Stimulated activated CD8-positive, alpha-beta memory T cell treated with anti-CD3 and anti-CD28 coated beads, Interleukin-12 subunit alpha, Interleukin-12 subunit beta, amount 100 ng/mL, for 24 hours (primary cell): ENCODE data around the gene TSPAN10.

Source experiments
- DNase-seq: peaks from one replicate; pipeline ENCODE4 v3.0.0-alpha.2; 2020; ENCODE audit errors: extremely low read depth

Gene TSPAN10

DNA sequence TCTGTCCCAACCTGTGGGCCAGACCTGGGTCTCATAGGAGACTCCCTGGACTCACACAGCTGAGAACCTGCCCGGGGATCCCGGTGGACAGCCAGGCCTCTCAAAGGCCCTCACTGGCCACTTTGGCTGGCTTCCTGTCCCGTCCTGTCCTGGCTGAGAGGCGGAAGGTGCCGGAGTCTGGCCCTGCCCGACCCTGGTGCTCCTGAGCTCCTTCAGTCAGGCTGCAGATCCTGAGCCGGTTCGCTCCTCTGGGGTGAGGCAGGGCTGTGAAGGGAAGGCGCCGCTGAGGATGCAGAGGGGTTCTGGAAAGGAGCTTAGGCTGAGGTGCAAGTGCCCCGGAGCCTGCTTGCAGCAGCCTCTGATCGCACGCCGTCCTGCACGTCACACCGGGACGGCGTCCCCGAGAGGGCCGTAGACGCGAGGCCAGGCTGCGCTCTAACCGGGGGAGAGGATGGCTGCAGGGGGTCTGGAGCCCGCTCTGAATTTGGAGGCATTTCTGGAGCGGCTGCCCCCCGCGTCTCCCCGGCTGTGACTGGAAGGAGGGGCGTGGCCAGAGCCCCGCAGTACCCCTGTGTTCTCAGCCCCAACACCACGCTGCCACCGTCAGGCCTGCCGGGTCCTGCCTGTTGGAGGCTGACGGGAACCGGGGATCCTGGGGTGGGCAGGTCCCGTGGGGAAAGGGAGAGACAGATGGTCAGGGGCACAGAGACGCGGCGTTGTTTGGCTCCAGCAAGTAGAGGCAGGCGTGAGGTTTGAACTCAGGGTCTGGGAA lies 51.0 kb downstream of the TSPAN10 start:
- DNase-seq = no peak

- DNase-seq = no peak
Measured at GRCh38 chr17:81688616-81689015, 51.6 kb downstream of the TSPAN10 start.

DNA sequence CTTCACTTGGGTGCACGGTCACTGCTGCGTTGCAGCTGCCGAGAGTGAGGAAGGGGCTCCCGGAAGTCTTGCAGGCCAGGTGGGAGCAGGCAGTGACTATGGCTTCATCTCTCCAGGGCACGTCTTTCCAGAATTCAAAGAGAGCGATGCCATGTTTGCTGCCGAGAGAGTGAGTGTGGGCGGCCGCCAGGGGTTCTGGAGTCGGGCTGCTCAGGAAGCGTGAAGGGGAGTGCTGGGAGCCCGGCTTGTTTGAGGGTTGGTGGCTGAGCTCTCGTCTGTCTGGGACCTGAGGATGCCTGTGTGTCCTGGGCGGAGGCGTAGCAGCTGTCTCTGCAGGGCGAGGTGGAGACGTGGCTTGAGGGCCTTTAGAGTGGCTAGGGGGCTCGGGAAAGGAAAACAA lies 53.1 kb downstream of the TSPAN10 start:
- DNase-seq = no peak

GRCh38 chr17:81690549-81690948 lies 53.6 kb downstream of the TSPAN10 start:
- DNase-seq = no peak

DNA sequence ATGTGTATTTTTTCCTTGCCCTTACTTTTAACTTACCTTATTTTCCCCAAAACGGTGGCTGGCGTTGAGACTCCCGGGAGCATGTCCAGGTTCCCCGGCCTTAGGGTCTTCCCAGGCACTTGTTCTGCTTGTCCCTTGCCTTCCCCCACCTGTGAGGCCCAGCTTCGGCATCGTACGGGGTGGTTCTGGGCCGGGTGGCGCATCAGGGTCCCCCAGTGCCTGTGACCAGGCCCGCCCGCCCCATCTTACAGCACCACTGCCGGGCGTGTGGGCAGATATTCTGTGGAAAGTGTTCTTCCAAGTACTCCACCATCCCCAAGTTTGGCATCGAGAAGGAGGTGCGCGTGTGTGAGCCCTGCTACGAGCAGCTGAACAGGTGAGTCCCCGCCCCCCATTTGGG lies 54.2 kb downstream of the TSPAN10 start:
- DNase-seq = no peak

DNA sequence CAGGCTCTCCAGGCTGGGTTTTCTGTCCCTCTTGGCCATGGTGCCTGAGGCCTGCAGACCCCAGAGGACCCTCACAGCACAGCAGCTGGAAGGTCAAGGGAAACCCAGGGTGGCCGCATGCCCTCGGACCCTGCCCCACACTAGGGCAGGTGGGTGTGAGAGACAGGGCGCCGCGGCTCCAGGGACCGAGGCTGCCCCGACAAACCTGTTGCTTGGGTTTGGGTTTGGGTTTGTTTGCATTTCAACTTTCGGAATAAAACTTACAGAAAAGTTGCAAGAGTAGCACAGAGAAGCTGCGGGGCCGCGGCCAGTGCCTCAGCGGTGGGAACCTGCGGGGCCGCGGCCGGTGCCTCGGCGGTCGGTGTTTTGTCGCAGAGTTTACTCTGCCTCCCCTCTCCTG lies 54.6 kb downstream of the TSPAN10 start:
- DNase-seq = no peak

DNA sequence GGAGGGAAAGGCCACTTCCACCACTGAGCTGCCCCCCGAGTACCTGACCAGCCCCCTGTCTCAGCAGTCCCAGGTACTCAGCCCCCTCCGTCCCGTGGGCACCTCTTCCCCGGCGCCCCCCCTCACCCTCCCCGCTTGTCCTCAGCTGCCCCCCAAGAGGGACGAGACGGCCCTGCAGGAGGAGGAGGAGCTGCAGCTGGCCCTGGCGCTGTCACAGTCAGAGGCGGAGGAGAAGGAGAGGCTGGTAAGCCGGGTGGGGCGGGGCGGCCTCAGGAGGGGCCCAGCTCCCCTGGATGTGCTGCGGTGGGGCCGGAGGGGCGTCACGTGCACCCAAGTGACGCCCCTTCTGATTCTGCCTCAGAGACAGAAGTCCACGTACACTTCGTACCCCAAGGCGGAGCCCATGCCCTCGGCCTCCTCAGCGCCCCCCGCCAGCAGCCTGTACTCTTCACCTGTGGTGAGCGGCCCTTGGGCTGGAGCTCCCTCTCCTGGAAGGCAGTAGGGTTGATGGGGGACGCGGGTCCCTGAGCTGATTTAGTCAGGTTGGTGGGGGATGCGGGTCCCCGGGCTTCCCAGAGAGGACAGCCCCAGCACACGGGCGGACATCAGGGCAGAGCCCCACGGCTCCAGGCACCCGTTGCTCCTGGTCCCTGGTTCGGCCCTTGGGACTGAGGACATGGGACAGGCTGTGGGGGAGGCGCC lies 56.7 kb downstream of the TSPAN10 start:
- DNase-seq = no peak

DNA sequence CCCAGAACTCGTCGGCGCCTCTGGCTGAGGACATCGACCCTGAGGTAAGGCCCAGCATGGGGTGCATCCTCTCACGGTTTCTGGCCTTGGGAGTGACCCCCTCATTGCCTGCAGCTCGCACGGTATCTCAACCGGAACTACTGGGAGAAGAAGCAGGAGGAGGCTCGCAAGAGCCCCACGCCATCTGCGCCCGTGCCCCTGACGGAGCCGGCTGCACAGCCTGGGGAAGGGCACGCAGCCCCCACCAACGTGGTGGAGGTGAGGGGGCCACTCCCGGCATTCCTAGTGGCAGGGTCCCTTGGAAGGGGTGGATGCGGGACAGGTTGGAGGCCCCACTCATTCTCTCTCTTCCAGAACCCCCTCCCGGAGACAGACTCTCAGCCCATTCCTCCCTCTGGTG lies 57.8 kb downstream of the TSPAN10 start:
- DNase-seq = no peak

GRCh38 chr17:81695211-81695610 lies 58.2 kb downstream of the TSPAN10 start:
- DNase-seq = no peak

DNA sequence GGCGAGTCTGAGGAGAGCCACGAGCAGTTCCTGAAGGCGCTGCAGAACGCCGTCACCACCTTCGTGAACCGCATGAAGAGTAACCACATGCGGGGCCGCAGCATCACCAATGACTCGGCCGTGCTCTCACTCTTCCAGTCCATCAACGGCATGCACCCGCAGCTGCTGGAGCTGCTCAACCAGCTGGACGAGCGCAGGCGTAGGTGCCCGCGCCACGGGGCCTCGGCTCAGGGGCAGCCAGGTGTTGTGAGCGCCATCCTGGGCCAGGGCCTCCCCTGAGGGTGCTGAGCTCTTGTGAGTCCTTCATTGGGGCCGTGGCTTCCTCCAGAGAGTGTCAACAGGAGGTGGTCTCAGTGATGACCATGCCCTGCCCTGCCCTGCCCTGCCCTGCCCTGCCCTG lies 58.8 kb downstream of the TSPAN10 start:
- no peak for DNase-seq

GRCh38 chr17:81696218-81696941 lies 59.4 kb downstream of the TSPAN10 start:
- no peak for DNase-seq

DNA sequence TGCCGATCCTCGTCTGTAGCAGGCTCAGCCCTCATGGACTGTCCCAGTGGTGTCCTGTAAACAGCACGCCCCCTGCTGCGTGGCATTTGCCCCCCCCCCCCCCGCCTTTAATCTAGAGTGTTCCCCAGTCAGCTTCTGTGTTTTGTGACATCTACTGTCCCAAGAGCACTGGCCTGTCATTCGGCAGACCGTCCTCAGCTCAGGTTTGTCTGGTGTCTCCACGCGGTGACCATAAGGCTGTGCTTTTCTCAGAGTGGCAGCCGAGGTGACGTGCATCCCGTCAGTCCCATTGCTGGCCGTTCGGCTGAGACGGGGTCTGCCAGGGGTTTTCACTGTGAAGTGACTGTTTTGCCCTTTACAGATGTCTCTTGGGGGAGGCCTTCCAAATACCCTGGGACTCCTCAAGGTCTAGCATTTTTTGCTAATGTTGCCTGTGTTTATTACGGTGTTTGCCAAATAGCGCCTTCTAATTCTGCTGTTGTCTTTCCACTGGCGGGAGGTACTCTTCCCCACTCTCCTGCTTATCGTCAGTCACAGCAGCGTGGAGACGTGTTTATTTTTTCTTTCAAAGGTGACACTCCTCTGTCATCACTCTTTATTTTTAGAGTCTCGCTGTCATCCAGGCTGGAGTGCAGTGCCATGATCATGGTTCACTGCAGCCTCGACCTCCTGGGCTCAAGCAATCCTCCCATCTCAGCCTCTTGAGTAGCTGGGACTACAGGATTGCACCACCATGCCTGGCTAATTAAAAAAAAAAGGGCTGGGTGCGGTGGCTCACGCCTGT lies 60.5 kb downstream of the TSPAN10 start:
- DNase-seq = no peak
